WTC11 (cell line): ENCODE data around the gene MPZL3. TPM values are rescaled to one million over a fixed set of nuclear protein-coding genes. Genes with fewer than 3 reads are reported as not detected.

ENCODE experiments used
- ATAC-seq: fragments of 200-7000 bp; cut with Tn5 transposase; 2 replicates; pipeline ENCODE4 v1.10.0; 2021; ENCODE audit warnings: mild to moderate bottlenecking, moderate library complexity
- CTCF ChIA-PET: fragments of 300-600 bp; sonication (Branson Sonifier 250); formaldehyde crosslinking; loops from one replicate; lab custom pipeline; 2021; ENCODE audit warnings: antibody characterized with exemption; lab: Charles Lee
- POLR2A ChIA-PET: fragments of 350-600 bp; sonication (Branson Sonifier 250); formaldehyde crosslinking; loops from one replicate; lab custom pipeline; 2021; ENCODE audit warnings: antibody characterized with exemption; lab: Charles Lee
- DNase-seq: peaks from one replicate; pipeline ENCODE4 v3.0.0; 2021; ENCODE audit warnings: low spot score
- H3K27ac Mint-ChIP-seq: 2 replicates; pipeline ENCODE4 v1.8.0; 2021; ENCODE audit warnings: mixed read lengths
- H3K27me3 Mint-ChIP-seq: 2 replicates; pipeline ENCODE4 v1.8.0; 2021; ENCODE audit warnings: low read depth, mild to moderate bottlenecking, moderate library complexity, mixed read lengths
- H3K36me3 Mint-ChIP-seq: 2 replicates; pipeline ENCODE4 v1.8.0; 2021; ENCODE audit warnings: mixed read lengths
- H3K4me1 Mint-ChIP-seq: 2 replicates; pipeline ENCODE4 v1.8.0; 2022; ENCODE audit warnings: mixed read lengths
- H3K4me3 Mint-ChIP-seq: 2 replicates; pipeline ENCODE4 v1.8.0; 2021; ENCODE audit warnings: mild to moderate bottlenecking, moderate library complexity, mixed read lengths
- H3K9me3 Mint-ChIP-seq: 2 replicates; pipeline ENCODE4 v1.8.0; 2021; ENCODE audit warnings: mixed read lengths
- CREB1 ChIP-seq: sonication (generic); formaldehyde crosslinking; IDR thresholded peaks from 2 replicates; pipeline ENCODE4 v1.8.0; 2023; ENCODE audit warnings: mild to moderate bottlenecking, missing genetic modification reagents
- CREM ChIP-seq: sonication (generic); formaldehyde crosslinking; IDR thresholded peaks from 2 replicates; pipeline ENCODE4 v1.8.1; 2022; ENCODE audit warnings: mild to moderate bottlenecking, missing genetic modification reagents, moderate library complexity
- CTCF ChIP-seq: fragments of 200-600 bp; IDR thresholded peaks from 2 replicates; pipeline ENCODE4 v1.8.0; 2022; ENCODE audit warnings: antibody characterized with exemption
- E2F4 ChIP-seq: sonication (generic); formaldehyde crosslinking; IDR thresholded peaks from 2 replicates; pipeline ENCODE4 v1.8.1; 2022; ENCODE audit warnings: low read depth, mild to moderate bottlenecking, moderate library complexity, missing genetic modification reagents, borderline replicate concordance
- EMX1 ChIP-seq: fragments of 250-450 bp; sonication (Bioruptor Pico); IDR thresholded peaks from 2 replicates; pipeline ENCODE4 v1.8.0; 2021; ENCODE audit warnings: mild to moderate bottlenecking
- GRHL2 ChIP-seq: fragments of 250-450 bp; sonication (Bioruptor Pico); IDR thresholded peaks from 2 replicates; pipeline ENCODE4 v1.8.0; 2022; ENCODE audit warnings: mild to moderate bottlenecking, moderate library complexity; ENCODE audit not compliant: insufficient replicate concordance, severe bottlenecking
- MYBL2 ChIP-seq: sonication (generic); formaldehyde crosslinking; IDR thresholded peaks from 2 replicates; pipeline ENCODE4 v1.8.1; 2023; ENCODE audit warnings: mild to moderate bottlenecking, moderate library complexity, missing genetic modification reagents
- OVOL2 ChIP-seq: fragments of 250-450 bp; sonication (Bioruptor Pico); IDR thresholded peaks from 2 replicates; pipeline ENCODE4 v1.9.0; 2021; ENCODE audit warnings: mild to moderate bottlenecking, borderline replicate concordance
- PRRX2 ChIP-seq: fragments of 250-450 bp; sonication (Bioruptor Pico); IDR thresholded peaks from 2 replicates; pipeline ENCODE4 v1.8.0; 2021; ENCODE audit warnings: mild to moderate bottlenecking
- SOX15 ChIP-seq: fragments of 250-450 bp; sonication (Bioruptor Pico); IDR thresholded peaks from 2 replicates; pipeline ENCODE4 v1.9.0; 2021; ENCODE audit warnings: mild to moderate bottlenecking
- SP1 ChIP-seq: sonication (generic); formaldehyde crosslinking; conservative IDR thresholded peaks from 2 replicates; pipeline ENCODE4 v1.8.1; 2022; ENCODE audit warnings: missing genetic modification reagents
- TCF7 ChIP-seq: sonication (generic); formaldehyde crosslinking; IDR thresholded peaks from 2 replicates; pipeline ENCODE4 v1.8.0; 2022; ENCODE audit warnings: mild to moderate bottlenecking, low read depth, missing genetic modification reagents, moderate library complexity
- TP53 ChIP-seq: sonication (generic); formaldehyde crosslinking; IDR thresholded peaks from 2 replicates; pipeline ENCODE4 v1.8.1; 2023; ENCODE audit warnings: mild to moderate bottlenecking, missing genetic modification reagents
- ZNF219 ChIP-seq: sonication (generic); formaldehyde crosslinking; IDR thresholded peaks from 2 replicates; pipeline ENCODE4 v1.8.0; 2023; ENCODE audit warnings: missing genetic modification reagents, mild to moderate bottlenecking, borderline replicate concordance
- ZNF281 ChIP-seq: sonication (generic); formaldehyde crosslinking; IDR thresholded peaks from 2 replicates; pipeline ENCODE4 v1.8.0; 2023; ENCODE audit warnings: mild to moderate bottlenecking, missing genetic modification reagents
- total RNA-seq: library from RNA; stranded (reverse); gene quantifications from 3 replicates; pipeline ENCODE4 v1.2.3, GENCODE V29; 2021
- TF ChIP-seq, protein P1 (sequence below): sonication (generic); formaldehyde crosslinking; IDR thresholded peaks from 2 replicates; pipeline ENCODE4 v1.8.0; 2023; ENCODE audit warnings: missing genetic modification reagents
- TF ChIP-seq, protein P2 (sequence below): sonication (generic); formaldehyde crosslinking; IDR thresholded peaks from 2 replicates; pipeline ENCODE4 v1.8.0; 2022; ENCODE audit warnings: mild to moderate bottlenecking, missing genetic modification reagents
- TF ChIP-seq, protein P3 (sequence below): sonication (generic); formaldehyde crosslinking; IDR thresholded peaks from 2 replicates; pipeline ENCODE4 v1.8.1; 2023; ENCODE audit warnings: mild to moderate bottlenecking, missing genetic modification reagents

The MPZL3 gene
- total RNA-seq, 1 experiment from 2014 or later: 2.1 TPM

GRCh38 chr11:118200497-118200896, 51.7 kb downstream of the MPZL3 start:
- Mint-ChIP-seq H3K4me3 (no peak overlapping the region), H3K27me3 (peaks cover 3% of the 10 kb centered on the region), H3K4me1 (peaks cover 23% of the 10 kb centered on the region), H3K27ac (no peak overlapping the region), H3K36me3 (no peaks in the 10 kb centered on the region), H3K9me3 (no peaks in the 10 kb centered on the region)
- ChIA-PET CTCF (no interaction called here), POLR2A (no interaction called here)
- no peak for ATAC-seq
- no peak for DNase-seq
- TF ChIP-seq SOX15: no peak
- TF ChIP-seq, protein P1, sequence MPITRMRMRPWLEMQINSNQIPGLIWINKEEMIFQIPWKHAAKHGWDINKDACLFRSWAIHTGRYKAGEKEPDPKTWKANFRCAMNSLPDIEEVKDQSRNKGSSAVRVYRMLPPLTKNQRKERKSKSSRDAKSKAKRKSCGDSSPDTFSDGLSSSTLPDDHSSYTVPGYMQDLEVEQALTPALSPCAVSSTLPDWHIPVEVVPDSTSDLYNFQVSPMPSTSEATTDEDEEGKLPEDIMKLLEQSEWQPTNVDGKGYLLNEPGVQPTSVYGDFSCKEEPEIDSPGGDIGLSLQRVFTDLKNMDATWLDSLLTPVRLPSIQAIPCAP (CRISPR knock-in tag): no peak
- no peak for TF ChIP-seq TP53 (CRISPR knock-in tag)
- no peak for TF ChIP-seq TCF7 (CRISPR knock-in tag)
- TF ChIP-seq, protein P2, sequence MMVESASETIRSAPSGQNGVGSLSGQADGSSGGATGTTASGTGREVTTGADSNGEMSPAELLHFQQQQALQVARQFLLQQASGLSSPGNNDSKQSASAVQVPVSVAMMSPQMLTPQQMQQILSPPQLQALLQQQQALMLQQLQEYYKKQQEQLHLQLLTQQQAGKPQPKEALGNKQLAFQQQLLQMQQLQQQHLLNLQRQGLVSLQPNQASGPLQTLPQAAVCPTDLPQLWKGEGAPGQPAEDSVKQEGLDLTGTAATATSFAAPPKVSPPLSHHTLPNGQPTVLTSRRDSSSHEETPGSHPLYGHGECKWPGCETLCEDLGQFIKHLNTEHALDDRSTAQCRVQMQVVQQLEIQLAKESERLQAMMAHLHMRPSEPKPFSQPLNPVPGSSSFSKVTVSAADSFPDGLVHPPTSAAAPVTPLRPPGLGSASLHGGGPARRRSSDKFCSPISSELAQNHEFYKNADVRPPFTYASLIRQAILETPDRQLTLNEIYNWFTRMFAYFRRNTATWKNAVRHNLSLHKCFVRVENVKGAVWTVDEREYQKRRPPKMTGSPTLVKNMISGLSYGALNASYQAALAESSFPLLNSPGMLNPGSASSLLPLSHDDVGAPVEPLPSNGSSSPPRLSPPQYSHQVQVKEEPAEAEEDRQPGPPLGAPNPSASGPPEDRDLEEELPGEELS: no peak
- TF ChIP-seq CREB1 (CRISPR knock-in tag): no peak
- no peak for TF ChIP-seq SP1 (CRISPR knock-in tag)
- no peak for TF ChIP-seq PRRX2 (CRISPR knock-in tag)
- TF ChIP-seq, protein P3, sequence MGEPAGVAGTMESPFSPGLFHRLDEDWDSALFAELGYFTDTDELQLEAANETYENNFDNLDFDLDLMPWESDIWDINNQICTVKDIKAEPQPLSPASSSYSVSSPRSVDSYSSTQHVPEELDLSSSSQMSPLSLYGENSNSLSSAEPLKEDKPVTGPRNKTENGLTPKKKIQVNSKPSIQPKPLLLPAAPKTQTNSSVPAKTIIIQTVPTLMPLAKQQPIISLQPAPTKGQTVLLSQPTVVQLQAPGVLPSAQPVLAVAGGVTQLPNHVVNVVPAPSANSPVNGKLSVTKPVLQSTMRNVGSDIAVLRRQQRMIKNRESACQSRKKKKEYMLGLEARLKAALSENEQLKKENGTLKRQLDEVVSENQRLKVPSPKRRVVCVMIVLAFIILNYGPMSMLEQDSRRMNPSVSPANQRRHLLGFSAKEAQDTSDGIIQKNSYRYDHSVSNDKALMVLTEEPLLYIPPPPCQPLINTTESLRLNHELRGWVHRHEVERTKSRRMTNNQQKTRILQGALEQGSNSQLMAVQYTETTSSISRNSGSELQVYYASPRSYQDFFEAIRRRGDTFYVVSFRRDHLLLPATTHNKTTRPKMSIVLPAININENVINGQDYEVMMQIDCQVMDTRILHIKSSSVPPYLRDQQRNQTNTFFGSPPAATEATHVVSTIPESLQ: no peak
- TF ChIP-seq E2F4 (CRISPR knock-in tag): no peak
- TF ChIP-seq EMX1 (CRISPR knock-in tag): no peak
- TF ChIP-seq ZNF219: no peak
- no peak for TF ChIP-seq CREM (CRISPR knock-in tag)
- TF ChIP-seq GRHL2 (CRISPR knock-in tag): no peak

DNA sequence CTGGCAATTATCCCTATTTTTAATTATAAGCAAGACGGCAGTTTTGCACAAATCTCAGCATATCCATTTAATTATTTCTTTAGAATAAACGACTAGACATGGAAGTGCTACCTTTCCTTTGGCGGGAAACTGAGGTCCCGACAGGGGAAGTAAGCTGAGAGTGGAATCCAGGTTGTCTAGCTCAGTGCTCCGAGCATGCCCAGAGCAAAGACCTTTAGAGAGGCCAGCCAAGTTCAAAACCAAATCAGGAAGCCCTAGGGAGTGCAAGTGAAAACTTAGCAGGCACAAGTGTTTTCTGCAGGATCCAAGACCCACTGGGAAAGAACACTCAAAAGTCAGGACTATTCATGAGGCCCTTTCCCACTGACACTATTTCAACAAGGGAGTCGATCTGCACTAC, 53.0 kb downstream of the MPZL3 start:
- ATAC-seq (no peak), DNase-seq (no peak)
- Mint-ChIP-seq H3K27ac (no peak overlapping the region), H3K27me3 (no peaks in the 10 kb centered on the region; the same call in 1 of the 2 replicates), H3K4me1 (peaks cover 35% of the 10 kb centered on the region), H3K4me3 (no peak overlapping the region), H3K36me3 (no peaks in the 10 kb centered on the region), H3K9me3 (no peaks in the 10 kb centered on the region)
- POLR2A ChIA-PET: interaction anchor here (0.6 to 0.7 kb wide), 2 partner anchors 17 to 30 kb away, joined by 3 to 6 read pairs; no protein-coding TSS in a partner anchor
- CTCF ChIA-PET: interaction anchor here (0.6 to 2.5 kb wide), 56 partner anchors 9 to 503 kb away, joined by 3 to 44 read pairs (median 5); partner anchors contain the start of genes JAML, MPZL2, MPZL3 and SCN4B
- no peak for TF ChIP-seq CREM (CRISPR knock-in tag)

- Mint-ChIP-seq H3K9me3 (no peaks in the 10 kb centered on the region), H3K4me3 (no peak overlapping the region), H3K27me3 (no peaks in the 10 kb centered on the region; the same call in 1 of the 2 replicates), H3K4me1 (peaks cover 38% of the 10 kb centered on the region), H3K36me3 (no peaks in the 10 kb centered on the region), H3K27ac (no peak overlapping the region)
- DNase-seq: peak; percentile 82
- CTCF ChIA-PET: interaction anchor here (0.5 to 2.5 kb wide), 66 partner anchors 10 to 642 kb away, joined by 3 to 44 read pairs (median 4); partner anchors contain the start of genes JAML, MPZL2, MPZL3 and SCN4B
- peak; percentile 84 for ATAC-seq
- POLR2A ChIA-PET: interaction anchor here (0.6 to 0.7 kb wide), 3 partner anchors 16 to 89 kb away, joined by 3 to 6 read pairs (median 4); no protein-coding TSS in a partner anchor
- TF ChIP-seq CTCF (0 out of 2 replicates have a peak, but pooled peaks have one; percentile 45), MYBL2 (no peak), ZNF281 (CRISPR knock-in tag) (no peak), OVOL2 (CRISPR knock-in tag) (no peak)
These were observed 53.8 kb downstream of the MPZL3 start for GRCh38 chr11:118198370-118198769.
